ENCODE data around the gene ARHGEF39. TPM values are rescaled to one million over a fixed set of nuclear protein-coding genes. Genes with fewer than 3 reads are reported as not detected.

The ARHGEF39 gene
- total RNA-seq, 3 donors from 2014 or later, result 1.1 to 1.2 (median 1.2) TPM

GRCh38 chr9:35687306-35687705, 22.3 kb upstream of the ARHGEF39 start:
- ATAC-seq, result no peak
- no peak for DNase-seq
- H3K36me3 Mint-ChIP-seq (ENCODE audit: insufficient read depth), result no peaks in the 10 kb centered on the region
- peaks cover 20% of the 10 kb centered on the region for H3K4me1 Mint-ChIP-seq (ENCODE audit: low read depth)
- H3K4me3 Mint-ChIP-seq, result no peak overlapping the region
- H3K27me3 Mint-ChIP-seq (ENCODE audit: low read depth), result no peaks in the 10 kb centered on the region
- no peaks in the 10 kb centered on the region for H3K9me3 Mint-ChIP-seq

GRCh38 chr9:35686222-35687203, 21.5 kb upstream of the ARHGEF39 start:
- H3K27me3 Mint-ChIP-seq (ENCODE audit: low read depth), result no peaks in the 10 kb centered on the region
- no peak overlapping the region for H3K4me3 Mint-ChIP-seq
- ATAC-seq (no peak), DNase-seq (no peak)
- H3K36me3 Mint-ChIP-seq (ENCODE audit: insufficient read depth), result no peaks in the 10 kb centered on the region
- H3K9me3 Mint-ChIP-seq, result no peaks in the 10 kb centered on the region
- peaks cover 19% of the 10 kb centered on the region for H3K4me1 Mint-ChIP-seq (ENCODE audit: low read depth)

DNA sequence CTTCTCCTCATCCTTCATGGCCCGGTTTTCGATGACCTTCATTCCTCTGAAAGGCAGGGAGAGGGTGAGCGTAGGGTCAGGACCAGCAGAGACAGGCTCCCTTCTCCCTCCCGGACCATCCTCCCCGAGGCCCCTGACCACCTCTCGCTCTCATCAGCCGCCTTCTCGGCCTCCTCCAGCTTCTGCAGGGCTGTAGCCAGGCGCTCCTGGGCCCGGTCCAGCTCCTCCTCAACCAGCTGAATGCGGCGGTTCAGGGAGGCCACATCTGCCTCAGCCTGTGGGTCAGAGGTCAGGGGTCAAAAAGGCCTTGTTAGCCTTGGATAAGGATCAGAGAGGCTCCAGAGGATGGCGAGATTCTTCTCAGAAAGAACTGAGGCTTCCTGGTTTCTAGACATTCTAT, 20.5 kb upstream of the ARHGEF39 start:
- Mint-ChIP-seq H3K4me1 (ENCODE audit: low read depth) (peaks cover 16% of the 10 kb centered on the region), H3K9me3 (no peaks in the 10 kb centered on the region), H3K36me3 (ENCODE audit: insufficient read depth) (no peaks in the 10 kb centered on the region), H3K4me3 (no peak overlapping the region), H3K27me3 (ENCODE audit: low read depth) (no peaks in the 10 kb centered on the region)
- DNase-seq, result no peak
- no peak for ATAC-seq

DNA sequence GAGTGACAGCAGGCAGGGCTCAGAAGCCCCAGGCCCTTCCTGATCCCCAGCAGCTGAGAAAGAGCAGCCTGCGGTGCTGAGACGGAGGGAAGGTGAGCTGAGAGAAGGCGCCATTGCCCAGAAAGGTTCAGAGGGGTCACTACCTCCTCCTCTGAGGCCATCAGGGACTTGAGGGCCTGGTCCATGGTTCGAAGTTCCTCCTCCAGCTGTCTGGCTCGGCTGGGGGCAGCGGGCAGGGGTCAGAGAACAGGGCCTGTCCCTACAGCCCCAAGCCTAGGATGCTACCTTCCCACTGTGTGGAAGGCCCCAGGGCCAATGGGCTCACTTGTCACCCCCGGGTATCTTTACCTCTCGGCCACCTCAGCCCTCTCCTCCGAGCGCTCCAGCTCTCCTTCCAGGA, 19.9 kb upstream of the ARHGEF39 start:
- Mint-ChIP-seq H3K4me3 (no peak overlapping the region), H3K36me3 (ENCODE audit: insufficient read depth) (no peaks in the 10 kb centered on the region), H3K9me3 (no peaks in the 10 kb centered on the region), H3K27me3 (ENCODE audit: low read depth) (no peaks in the 10 kb centered on the region), H3K4me1 (ENCODE audit: low read depth) (peaks cover 16% of the 10 kb centered on the region)
- ATAC-seq, result no peak
- no peak for DNase-seq

GRCh38 chr9:35683323-35683722, 18.3 kb upstream of the ARHGEF39 start:
- H3K9me3 Mint-ChIP-seq, result no peaks in the 10 kb centered on the region
- no peak overlapping the region for H3K4me3 Mint-ChIP-seq
- no peak for ATAC-seq
- H3K27me3 Mint-ChIP-seq (ENCODE audit: low read depth), result no peaks in the 10 kb centered on the region
- DNase-seq, result no peak
- H3K36me3 Mint-ChIP-seq (ENCODE audit: insufficient read depth), result no peaks in the 10 kb centered on the region
- peaks cover 7% of the 10 kb centered on the region for H3K4me1 Mint-ChIP-seq (ENCODE audit: low read depth)

DNA sequence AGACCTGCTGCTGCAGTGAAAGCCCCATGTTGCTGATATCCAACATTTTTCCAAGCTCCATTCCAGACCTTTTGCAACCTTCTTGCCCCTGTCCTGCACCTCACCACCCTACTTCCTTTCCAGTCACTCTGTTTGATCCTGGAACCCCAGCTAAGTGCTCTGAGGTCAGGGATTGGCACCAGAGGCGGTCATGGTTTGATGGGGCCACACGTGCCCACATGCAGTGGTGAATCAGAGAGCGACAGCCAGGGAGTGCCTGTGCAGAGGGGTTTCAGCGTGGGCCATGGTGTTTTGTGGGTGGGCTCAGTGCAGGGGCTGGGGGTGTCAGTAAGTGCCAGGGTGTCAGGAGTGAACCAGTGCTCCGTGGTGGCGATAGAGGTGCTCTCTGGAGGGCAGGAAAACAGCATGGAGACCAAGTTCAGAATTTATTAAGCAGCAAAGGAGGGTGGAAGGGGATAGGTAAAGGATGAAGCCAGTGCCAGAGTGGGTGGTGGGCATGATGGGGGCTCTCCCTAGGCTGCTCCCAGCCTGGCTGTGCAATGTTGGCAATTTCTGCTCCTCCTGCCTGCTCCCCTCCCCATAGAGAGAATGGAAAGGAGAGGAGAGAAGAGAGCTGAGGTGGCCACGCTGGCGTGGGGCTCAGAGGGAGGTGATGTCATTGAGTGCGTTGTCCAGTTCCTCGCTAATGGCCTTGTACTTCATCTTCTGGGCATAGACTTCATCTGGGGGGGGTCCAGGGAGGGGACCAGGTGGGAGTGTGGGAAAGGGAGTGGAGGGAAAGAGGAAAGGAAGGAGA, 17.7 kb upstream of the ARHGEF39 start:
- no peak for DNase-seq
- Mint-ChIP-seq H3K9me3 (no peaks in the 10 kb centered on the region), H3K36me3 (ENCODE audit: insufficient read depth) (no peaks in the 10 kb centered on the region), H3K4me3 (no peak overlapping the region), H3K27me3 (ENCODE audit: low read depth) (no peaks in the 10 kb centered on the region), H3K4me1 (ENCODE audit: low read depth) (peaks cover 3% of the 10 kb centered on the region)
- ATAC-seq, result no peak

DNA sequence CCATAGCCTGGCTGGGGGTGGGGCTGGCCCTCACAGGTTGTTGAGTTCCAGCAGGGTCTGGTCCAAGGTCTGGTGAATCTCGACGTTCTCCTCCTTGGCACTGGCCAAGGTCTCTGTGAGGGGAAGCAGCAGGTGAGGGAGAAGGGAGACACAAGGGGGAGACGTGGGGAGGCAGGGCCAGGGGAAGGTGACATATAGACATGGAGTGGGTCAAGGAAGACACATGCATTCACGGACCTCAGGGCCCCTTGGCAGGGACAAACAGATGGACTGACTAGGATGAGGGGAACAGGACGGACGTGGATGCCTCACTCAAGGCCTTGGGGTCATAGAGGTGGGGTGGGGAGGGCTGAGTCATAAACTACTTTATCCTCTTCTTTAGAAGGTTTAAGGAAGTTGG, 17.1 kb upstream of the ARHGEF39 start:
- Mint-ChIP-seq H3K4me1 (ENCODE audit: low read depth) (peaks cover 3% of the 10 kb centered on the region), H3K27me3 (ENCODE audit: low read depth) (no peaks in the 10 kb centered on the region), H3K4me3 (no peak overlapping the region), H3K9me3 (no peaks in the 10 kb centered on the region), H3K36me3 (ENCODE audit: insufficient read depth) (no peaks in the 10 kb centered on the region)
- ATAC-seq (no peak), DNase-seq (no peak)

DNA sequence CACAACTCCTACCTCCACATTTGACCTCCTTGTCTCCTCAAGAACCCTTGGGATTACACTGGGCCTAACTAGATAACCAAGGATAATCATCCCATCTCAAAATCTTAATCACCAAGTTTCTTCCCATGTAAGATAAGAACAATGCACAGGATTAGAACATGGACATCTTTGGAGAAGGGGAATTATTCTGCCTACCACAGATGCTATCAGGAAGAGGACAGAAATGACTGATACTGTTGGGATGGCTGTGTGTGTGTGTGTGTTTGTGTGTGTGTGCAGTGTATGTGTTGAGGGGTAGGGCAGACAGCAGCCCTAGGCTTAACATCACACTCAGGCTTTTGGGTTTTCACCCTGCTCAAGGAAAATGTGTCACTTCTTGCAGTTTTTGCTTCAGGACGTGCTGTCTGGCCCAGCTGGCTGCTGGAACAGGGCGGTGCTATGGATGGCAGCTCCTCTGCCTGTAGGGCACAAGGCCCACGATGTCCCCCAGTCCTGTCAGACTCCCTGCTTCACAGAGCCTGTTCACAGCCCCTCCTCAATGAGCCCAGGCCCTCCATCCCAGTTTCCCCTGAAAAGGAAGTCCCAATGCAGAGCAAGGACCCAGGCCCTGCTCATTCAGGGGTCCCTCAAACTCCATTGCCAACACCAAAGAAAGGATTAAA, 16.5 kb upstream of the ARHGEF39 start:
- Mint-ChIP-seq H3K27me3 (ENCODE audit: low read depth) (peaks cover under 1% of the 10 kb centered on the region), H3K9me3 (no peaks in the 10 kb centered on the region), H3K4me1 (ENCODE audit: low read depth) (peaks cover under 1% of the 10 kb centered on the region), H3K4me3 (no peak overlapping the region), H3K36me3 (ENCODE audit: insufficient read depth) (no peaks in the 10 kb centered on the region)
- ATAC-seq, result no peak
- DNase-seq, result no peak

DNA sequence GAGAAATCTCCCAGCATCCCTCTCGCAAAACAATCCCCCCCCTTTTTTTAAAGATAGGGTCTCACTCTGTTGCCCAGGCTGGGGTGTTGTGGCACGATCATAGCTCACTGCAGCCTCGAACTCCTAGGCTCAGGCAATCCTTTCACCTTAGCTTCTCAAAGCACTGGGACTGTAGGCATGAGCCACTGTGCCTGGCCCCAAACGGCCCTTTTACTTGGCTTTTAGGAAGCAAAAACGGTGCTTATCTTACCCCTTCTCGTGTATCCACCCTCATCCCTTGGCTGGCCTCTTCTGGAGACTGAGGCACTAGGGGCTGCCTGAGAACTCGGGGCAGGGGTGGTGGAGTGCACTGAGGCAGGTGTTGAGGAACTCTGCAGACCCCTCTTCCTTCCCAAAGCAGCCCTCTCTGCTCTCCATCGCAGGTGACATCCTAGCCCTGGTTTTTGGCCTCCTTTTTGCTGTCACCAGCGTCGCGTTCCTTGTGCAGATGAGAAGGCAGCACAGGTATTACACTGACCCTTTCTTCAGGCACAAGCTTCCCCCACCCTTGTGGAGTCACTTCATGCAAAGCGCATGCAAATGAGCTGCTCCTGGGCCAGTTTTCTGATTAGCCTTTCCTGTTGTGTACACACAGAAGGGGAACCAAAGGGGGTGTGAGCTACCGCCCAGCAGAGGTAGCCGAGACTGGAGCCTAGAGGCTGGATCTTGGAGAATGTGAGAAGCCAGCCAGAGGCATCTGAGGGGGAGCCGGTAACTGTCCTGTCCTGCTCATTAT, 15.5 kb upstream of the ARHGEF39 start:
- Mint-ChIP-seq H3K36me3 (ENCODE audit: insufficient read depth) (no peaks in the 10 kb centered on the region), H3K27me3 (ENCODE audit: low read depth) (peaks cover 4% of the 10 kb centered on the region), H3K9me3 (no peaks in the 10 kb centered on the region), H3K4me3 (no peak overlapping the region), H3K4me1 (ENCODE audit: low read depth) (peaks cover 4% of the 10 kb centered on the region)
- ATAC-seq (no peak), DNase-seq (no peak)

GRCh38 chr9:35679766-35680330, 14.9 kb upstream of the ARHGEF39 start:
- ATAC-seq (no peak), DNase-seq (no peak)
- Mint-ChIP-seq H3K9me3 (no peaks in the 10 kb centered on the region), H3K36me3 (ENCODE audit: insufficient read depth) (no peaks in the 10 kb centered on the region), H3K4me1 (ENCODE audit: low read depth) (peaks cover 4% of the 10 kb centered on the region), H3K4me3 (no peak overlapping the region), H3K27me3 (ENCODE audit: low read depth) (peaks cover 4% of the 10 kb centered on the region)

DNA sequence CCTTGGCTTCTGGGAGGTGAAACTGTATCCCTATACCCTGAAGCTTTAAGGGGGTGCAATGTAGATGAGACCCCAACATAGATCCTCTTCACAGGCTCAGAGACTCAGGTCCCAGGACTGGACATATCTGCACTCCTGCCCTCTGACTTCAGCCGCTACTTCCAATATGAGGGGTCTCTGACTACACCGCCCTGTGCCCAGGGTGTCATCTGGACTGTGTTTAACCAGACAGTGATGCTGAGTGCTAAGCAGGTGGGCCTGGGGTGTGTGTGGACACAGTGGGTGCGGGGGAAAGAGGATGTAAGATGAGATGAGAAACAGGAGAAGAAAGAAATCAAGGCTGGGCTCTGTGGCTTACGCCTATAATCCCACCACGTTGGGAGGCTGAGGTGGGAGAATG, 14.1 kb upstream of the ARHGEF39 start:
- ATAC-seq, result no peak
- no peaks in the 10 kb centered on the region for H3K9me3 Mint-ChIP-seq

DNA sequence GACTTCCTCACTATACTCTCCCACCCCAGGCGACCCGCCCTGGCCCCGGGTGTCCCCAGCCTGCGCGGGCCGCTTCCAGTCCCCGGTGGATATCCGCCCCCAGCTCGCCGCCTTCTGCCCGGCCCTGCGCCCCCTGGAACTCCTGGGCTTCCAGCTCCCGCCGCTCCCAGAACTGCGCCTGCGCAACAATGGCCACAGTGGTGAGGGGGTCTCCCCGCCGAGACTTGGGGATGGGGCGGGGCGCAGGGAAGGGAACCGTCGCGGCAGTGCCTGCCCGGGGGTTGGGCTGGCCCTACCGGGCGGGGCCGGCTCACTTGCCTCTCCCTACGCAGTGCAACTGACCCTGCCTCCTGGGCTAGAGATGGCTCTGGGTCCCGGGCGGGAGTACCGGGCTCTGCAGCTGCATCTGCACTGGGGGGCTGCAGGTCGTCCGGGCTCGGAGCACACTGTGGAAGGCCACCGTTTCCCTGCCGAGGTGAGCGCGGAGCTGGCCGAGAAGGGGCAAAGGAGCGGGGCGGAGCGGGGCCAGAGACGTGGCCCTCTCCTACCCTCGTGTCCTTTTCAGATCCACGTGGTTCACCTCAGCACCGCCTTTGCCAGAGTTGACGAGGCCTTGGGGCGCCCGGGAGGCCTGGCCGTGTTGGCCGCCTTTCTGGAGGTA, 10.9 kb upstream of the ARHGEF39 start:
- Mint-ChIP-seq H3K4me3 (peak overlapping the region; percentile 68), H3K9me3 (no peaks in the 10 kb centered on the region), H3K4me1 (ENCODE audit: low read depth) (peaks cover 9% of the 10 kb centered on the region), H3K36me3 (ENCODE audit: insufficient read depth) (no peaks in the 10 kb centered on the region), H3K27me3 (ENCODE audit: low read depth) (peaks cover 9% of the 10 kb centered on the region)
- DNase-seq (peak; percentile 17), ATAC-seq (peak; percentile 73 to 82)

More for the DNA sequence above, 14.1 kb upstream of the ARHGEF39 start:
- H3K27me3 Mint-ChIP-seq (ENCODE audit: low read depth), result peaks cover 9% of the 10 kb centered on the region
- no peaks in the 10 kb centered on the region for H3K36me3 Mint-ChIP-seq (ENCODE audit: insufficient read depth)
- no peak overlapping the region for H3K4me3 Mint-ChIP-seq
- no peak for DNase-seq
- peaks cover 8% of the 10 kb centered on the region for H3K4me1 Mint-ChIP-seq (ENCODE audit: low read depth)

DNA sequence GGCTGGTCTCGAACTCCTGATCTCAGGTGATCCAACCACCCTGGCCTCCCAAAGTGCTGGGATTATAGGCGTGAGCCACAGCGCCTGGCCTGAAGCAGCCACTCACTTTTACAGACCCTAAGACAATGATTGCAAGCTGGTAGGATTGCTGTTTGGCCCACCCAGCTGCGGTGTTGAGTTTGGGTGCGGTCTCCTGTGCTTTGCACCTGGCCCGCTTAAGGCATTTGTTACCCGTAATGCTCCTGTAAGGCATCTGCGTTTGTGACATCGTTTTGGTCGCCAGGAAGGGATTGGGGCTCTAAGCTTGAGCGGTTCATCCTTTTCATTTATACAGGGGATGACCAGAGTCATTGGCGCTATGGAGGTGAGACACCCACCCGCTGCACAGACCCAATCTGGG, 10.2 kb upstream of the ARHGEF39 start:
- Mint-ChIP-seq H3K27me3 (ENCODE audit: low read depth) (peaks cover 9% of the 10 kb centered on the region), H3K36me3 (ENCODE audit: insufficient read depth) (no peaks in the 10 kb centered on the region), H3K9me3 (no peaks in the 10 kb centered on the region), H3K4me3 (peak overlapping the region; percentile 68), H3K4me1 (ENCODE audit: low read depth) (peaks cover 9% of the 10 kb centered on the region)
- no peak for DNase-seq
- peak; percentile 10 to 30 for ATAC-seq
